Measurements from ENCODE around the gene KIF25. TPM values are rescaled to one million over a fixed set of nuclear protein-coding genes. Genes with fewer than 3 reads are reported as not detected.

Gene KIF25
- total and polyA plus RNA-seq, 2 donors = 0.80 to 1.5 TPM

GRCh38 chr6:168053086-168053956 is 55.9 kb downstream of the KIF25 start:
- 89% methylated on average over 38 of the region's 38 CpGs for WGBS
- DNase-seq (ENCODE audit: low read depth in 6 of 9, low spot score in 9 of 9) = no peak
- H3K4me1 ChIP-seq (ENCODE audit: control insufficient read depth in 2 of 2, insufficient read depth in 2 of 2, low read length in 2 of 2) = no peaks in the 10 kb centered on the region
- no peaks in the 10 kb centered on the region for H3K9me3 ChIP-seq (ENCODE audit: control insufficient read depth in 2 of 2, insufficient read depth in 1 of 2, low read length in 1 of 2)
- no peaks in the 10 kb centered on the region for H3K27me3 ChIP-seq (ENCODE audit: control insufficient read depth in 2 of 2, insufficient read depth in 1 of 2, low read length in 1 of 2)
- H3K4me3 ChIP-seq (ENCODE audit: low read length in 2 of 2) = no peak overlapping the region
- no peak overlapping the region for H3K27ac ChIP-seq (ENCODE audit: low read depth in 1 of 2, low read length in 1 of 2)
- H3K36me3 ChIP-seq (ENCODE audit: control insufficient read depth in 2 of 2, insufficient read depth in 2 of 2, low read length in 1 of 2) = no peaks in the 10 kb centered on the region

DNA sequence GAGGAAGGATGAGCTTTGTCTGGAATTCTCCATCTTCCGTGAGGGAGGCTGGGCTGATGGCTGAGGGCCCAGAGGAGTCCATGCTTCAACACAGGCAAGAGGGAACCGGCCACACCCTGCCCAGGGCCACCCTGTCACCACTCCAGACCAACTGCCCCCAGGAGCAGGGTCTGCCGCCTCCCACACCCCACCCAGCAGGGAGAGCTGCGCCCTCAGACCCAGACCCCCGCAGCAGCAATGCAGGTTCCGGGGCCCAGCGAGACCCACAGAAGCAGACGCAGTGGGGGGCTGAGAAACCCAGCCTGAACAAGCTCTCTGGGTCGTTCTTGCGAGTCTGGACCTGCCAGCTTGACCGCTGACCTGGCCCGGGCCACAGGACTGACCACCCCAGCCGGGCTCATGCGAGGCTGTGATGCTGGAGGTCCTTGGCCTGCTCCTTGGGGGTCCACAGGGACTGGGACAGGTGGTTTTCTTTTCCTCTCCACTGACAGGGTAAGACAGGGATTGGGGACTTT is 56.5 kb downstream of the KIF25 start:
- DNase-seq (ENCODE audit: low read depth in 6 of 9, low spot score in 9 of 9) = no peak
- Histone ChIP-seq H3K4me1 (ENCODE audit: control insufficient read depth in 2 of 2, insufficient read depth in 2 of 2, low read length in 2 of 2) (no peaks in the 10 kb centered on the region), H3K27ac (ENCODE audit: low read depth in 1 of 2, low read length in 1 of 2) (no peak overlapping the region), H3K36me3 (ENCODE audit: control insufficient read depth in 2 of 2, insufficient read depth in 2 of 2, low read length in 1 of 2) (no peaks in the 10 kb centered on the region), H3K27me3 (ENCODE audit: control insufficient read depth in 2 of 2, insufficient read depth in 1 of 2, low read length in 1 of 2) (no peaks in the 10 kb centered on the region), H3K9me3 (ENCODE audit: control insufficient read depth in 2 of 2, insufficient read depth in 1 of 2, low read length in 1 of 2) (no peaks in the 10 kb centered on the region), H3K4me3 (ENCODE audit: low read length in 2 of 2) (no peak overlapping the region)
- WGBS = 95% methylated on average over 14 of the region's 14 CpGs

GRCh38 chr6:168054765-168055560 is 57.5 kb downstream of the KIF25 start:
- Histone ChIP-seq H3K27ac (ENCODE audit: low read depth in 1 of 2, low read length in 1 of 2) (no peak overlapping the region), H3K4me1 (ENCODE audit: control insufficient read depth in 2 of 2, insufficient read depth in 2 of 2, low read length in 2 of 2) (no peaks in the 10 kb centered on the region), H3K27me3 (ENCODE audit: control insufficient read depth in 2 of 2, insufficient read depth in 1 of 2, low read length in 1 of 2) (no peaks in the 10 kb centered on the region), H3K9me3 (ENCODE audit: control insufficient read depth in 2 of 2, insufficient read depth in 1 of 2, low read length in 1 of 2) (no peaks in the 10 kb centered on the region), H3K36me3 (ENCODE audit: control insufficient read depth in 2 of 2, insufficient read depth in 2 of 2, low read length in 1 of 2) (no peaks in the 10 kb centered on the region), H3K4me3 (ENCODE audit: low read length in 2 of 2) (no peak overlapping the region)
- DNase-seq (ENCODE audit: low read depth in 6 of 9, low spot score in 9 of 9) = no peak
- 90% methylated on average over 18 of the region's 18 CpGs for WGBS

DNA sequence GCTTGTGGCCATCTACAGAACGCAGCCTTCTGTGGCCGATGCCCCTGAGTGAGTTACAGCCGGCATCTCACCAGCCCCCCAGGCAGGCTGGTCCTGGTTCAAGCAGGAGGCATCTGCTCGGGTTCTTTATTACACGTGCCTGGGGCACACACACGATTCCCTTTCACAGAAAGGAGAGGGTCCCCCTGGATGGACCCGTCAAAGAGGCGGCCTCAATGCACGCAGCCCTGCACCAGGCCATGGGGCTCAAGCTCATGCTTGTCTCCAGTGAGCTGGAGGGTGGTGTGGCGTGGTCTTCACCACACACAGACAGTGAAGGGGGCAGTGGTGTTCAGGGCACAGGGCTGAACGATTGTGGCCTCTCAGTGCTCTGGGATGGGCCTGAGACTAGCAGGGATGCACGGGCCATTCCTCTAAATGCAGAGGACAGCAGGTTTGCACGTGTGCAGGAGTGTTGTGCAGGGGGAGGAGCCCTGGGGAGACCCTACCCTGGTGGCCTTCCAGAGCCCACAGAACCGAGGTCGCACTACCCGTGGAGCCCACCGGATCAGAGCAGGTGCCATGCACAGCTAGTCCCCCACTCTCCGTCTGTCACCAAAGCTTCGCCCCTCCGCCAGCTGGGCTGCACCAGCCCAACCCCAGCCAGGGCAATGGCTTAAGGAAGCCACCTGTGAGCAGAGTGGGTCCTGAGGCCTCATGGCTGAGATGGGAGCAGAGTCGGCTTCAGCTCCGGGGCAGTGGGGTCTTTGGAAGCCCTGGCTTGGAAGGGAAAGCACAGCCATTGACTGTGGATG is 58.4 kb downstream of the KIF25 start:
- WGBS = 94% methylated on average over 22 of the region's 22 CpGs
- Histone ChIP-seq H3K36me3 (ENCODE audit: control insufficient read depth in 2 of 2, insufficient read depth in 2 of 2, low read length in 1 of 2) (no peaks in the 10 kb centered on the region), H3K4me1 (ENCODE audit: control insufficient read depth in 2 of 2, insufficient read depth in 2 of 2, low read length in 2 of 2) (no peaks in the 10 kb centered on the region), H3K27me3 (ENCODE audit: control insufficient read depth in 2 of 2, insufficient read depth in 1 of 2, low read length in 1 of 2) (no peaks in the 10 kb centered on the region), H3K27ac (ENCODE audit: low read depth in 1 of 2, low read length in 1 of 2) (no peak overlapping the region), H3K9me3 (ENCODE audit: control insufficient read depth in 2 of 2, insufficient read depth in 1 of 2, low read length in 1 of 2) (no peaks in the 10 kb centered on the region), H3K4me3 (ENCODE audit: low read length in 2 of 2) (no peak overlapping the region)
- no peak for DNase-seq (ENCODE audit: low read depth in 6 of 9, low spot score in 9 of 9)

- H3K9me3 ChIP-seq (ENCODE audit: control insufficient read depth in 2 of 2, insufficient read depth in 1 of 2, low read length in 1 of 2) = no peaks in the 10 kb centered on the region
- no peak overlapping the region for H3K4me3 ChIP-seq (ENCODE audit: low read length in 2 of 2)
- H3K4me1 ChIP-seq (ENCODE audit: control insufficient read depth in 2 of 2, insufficient read depth in 2 of 2, low read length in 2 of 2) = no peaks in the 10 kb centered on the region
- no peaks in the 10 kb centered on the region for H3K27me3 ChIP-seq (ENCODE audit: control insufficient read depth in 2 of 2, insufficient read depth in 1 of 2, low read length in 1 of 2)
- DNase-seq (ENCODE audit: low read depth in 6 of 9, low spot score in 9 of 9) = no peak
- no peak overlapping the region for H3K27ac ChIP-seq (ENCODE audit: low read depth in 1 of 2, low read length in 1 of 2)
- whole genome bisulfite sequencing = 96% methylated on average over 24 of the region's 24 CpGs
- no peaks in the 10 kb centered on the region for H3K36me3 ChIP-seq (ENCODE audit: control insufficient read depth in 2 of 2, insufficient read depth in 2 of 2, low read length in 1 of 2)
Observed at GRCh38 chr6:168056892-168057527, 59.5 kb downstream of the KIF25 start.

- Histone ChIP-seq H3K27ac (ENCODE audit: low read depth in 1 of 2, low read length in 1 of 2) (no peak overlapping the region), H3K4me1 (ENCODE audit: control insufficient read depth in 2 of 2, insufficient read depth in 2 of 2, low read length in 2 of 2) (no peaks in the 10 kb centered on the region), H3K4me3 (ENCODE audit: low read length in 2 of 2) (no peak overlapping the region), H3K9me3 (ENCODE audit: control insufficient read depth in 2 of 2, insufficient read depth in 1 of 2, low read length in 1 of 2) (no peaks in the 10 kb centered on the region), H3K36me3 (ENCODE audit: control insufficient read depth in 2 of 2, insufficient read depth in 2 of 2, low read length in 1 of 2) (no peaks in the 10 kb centered on the region), H3K27me3 (ENCODE audit: control insufficient read depth in 2 of 2, insufficient read depth in 1 of 2, low read length in 1 of 2) (no peaks in the 10 kb centered on the region)
- WGBS = 95% methylated on average over 14 of the region's 14 CpGs
- DNase-seq (ENCODE audit: low read depth in 6 of 9, low spot score in 9 of 9) = no peak
Observed at GRCh38 chr6:168057836-168058235, 60.4 kb downstream of the KIF25 start.

GRCh38 chr6:168058691-168059551 is 61.5 kb downstream of the KIF25 start:
- Histone ChIP-seq H3K9me3 (ENCODE audit: control insufficient read depth in 2 of 2, insufficient read depth in 1 of 2, low read length in 1 of 2) (no peaks in the 10 kb centered on the region), H3K27ac (ENCODE audit: low read depth in 1 of 2, low read length in 1 of 2) (no peak overlapping the region), H3K27me3 (ENCODE audit: control insufficient read depth in 2 of 2, insufficient read depth in 1 of 2, low read length in 1 of 2) (no peaks in the 10 kb centered on the region), H3K4me1 (ENCODE audit: control insufficient read depth in 2 of 2, insufficient read depth in 2 of 2, low read length in 2 of 2) (no peaks in the 10 kb centered on the region), H3K36me3 (ENCODE audit: control insufficient read depth in 2 of 2, insufficient read depth in 2 of 2, low read length in 1 of 2) (no peaks in the 10 kb centered on the region), H3K4me3 (ENCODE audit: low read length in 2 of 2) (no peak overlapping the region)
- no peak for DNase-seq (ENCODE audit: low read depth in 6 of 9, low spot score in 9 of 9)
- WGBS = 92% methylated on average over 30 of the region's 30 CpGs

DNA sequence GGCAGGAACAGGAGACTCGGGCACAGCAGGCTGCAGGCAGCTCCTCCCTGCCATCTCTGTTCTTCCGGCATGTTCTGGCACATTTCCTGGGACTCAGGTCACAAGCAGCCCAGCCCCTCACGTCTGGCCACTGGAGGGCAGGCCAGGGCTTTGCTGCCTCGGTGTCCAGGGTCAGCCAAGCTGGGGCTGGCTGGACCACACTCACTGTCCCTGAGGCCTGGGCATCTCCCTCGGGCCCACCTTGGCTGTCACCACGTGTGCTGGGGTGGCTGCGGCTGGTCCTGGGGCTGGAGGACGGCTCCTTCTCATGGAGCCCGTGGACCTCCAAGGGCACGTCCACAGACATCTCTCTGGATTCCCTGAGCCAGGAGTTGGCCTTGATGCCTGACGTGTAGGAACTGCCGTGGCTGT is 63.1 kb downstream of the KIF25 start:
- no peak for DNase-seq (ENCODE audit: low read depth in 6 of 9, low spot score in 9 of 9)
- H3K36me3 ChIP-seq (ENCODE audit: control insufficient read depth in 2 of 2, insufficient read depth in 2 of 2, low read length in 1 of 2) = no peaks in the 10 kb centered on the region
- no peak overlapping the region for H3K27ac ChIP-seq (ENCODE audit: low read depth in 1 of 2, low read length in 1 of 2)
- WGBS = 84% methylated on average over 12 of the region's 12 CpGs
- H3K9me3 ChIP-seq (ENCODE audit: control insufficient read depth in 2 of 2, insufficient read depth in 1 of 2, low read length in 1 of 2) = no peaks in the 10 kb centered on the region
- H3K27me3 ChIP-seq (ENCODE audit: control insufficient read depth in 2 of 2, insufficient read depth in 1 of 2, low read length in 1 of 2) = no peaks in the 10 kb centered on the region
- H3K4me1 ChIP-seq (ENCODE audit: control insufficient read depth in 2 of 2, insufficient read depth in 2 of 2, low read length in 2 of 2) = no peaks in the 10 kb centered on the region
- no peak overlapping the region for H3K4me3 ChIP-seq (ENCODE audit: low read length in 2 of 2)
